GM19438 (cell line): ENCODE measurements around the gene AGBL1.
"Not testable (repeated sequence)": the region's sequence is repeated elsewhere in the genome, so short reads cannot be mapped to it uniquely, and the experiment has no call there.

ENCODE experiments used
- ATAC-seq: cut with Tn5 transposase; IDR thresholded peaks from one replicate; pipeline ENCODE4 v1.9.1; 2021; ENCODE audit warnings: low read depth; ENCODE audit not compliant: unreplicated experiment

AGBL1 gene

DNA sequence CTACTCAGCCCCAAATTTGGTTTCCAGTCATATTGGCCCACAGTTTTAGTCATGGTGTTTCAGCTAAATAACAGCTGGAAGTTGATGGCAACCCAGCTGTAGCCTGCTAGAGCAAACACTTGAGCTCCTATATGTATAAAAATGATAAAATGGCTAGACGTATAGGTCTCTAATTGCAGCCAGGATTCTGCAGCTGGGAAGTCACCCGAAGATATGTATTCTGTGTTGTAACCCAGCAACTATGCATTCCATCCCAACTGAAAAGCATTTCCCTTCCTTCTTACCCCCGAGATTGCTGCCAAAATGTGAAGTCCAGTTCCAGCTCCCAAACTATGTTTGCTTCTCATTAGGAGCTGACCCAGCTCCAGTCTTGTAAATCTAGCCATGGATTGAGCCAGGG lies 408.4 kb downstream of the AGBL1 start:
- ATAC-seq: no peak

DNA sequence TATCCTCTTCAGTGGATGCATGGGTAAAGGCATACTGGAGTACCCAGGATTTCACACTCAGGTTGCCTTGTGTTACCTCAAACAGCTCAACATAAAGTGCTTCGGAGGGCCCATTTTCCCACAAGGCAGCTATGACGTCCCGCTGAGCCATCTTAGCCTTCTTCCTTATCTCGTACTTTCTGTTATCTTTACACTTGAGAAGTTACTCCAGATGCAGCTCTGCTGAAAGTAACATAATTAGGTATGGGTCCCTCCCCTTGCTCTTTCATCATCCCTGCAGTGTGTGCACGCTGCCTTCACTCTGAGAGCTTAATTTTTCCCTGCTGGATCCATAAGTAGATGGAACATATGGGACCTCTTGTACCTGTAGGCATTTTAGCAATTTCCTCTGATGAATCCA lies 410.3 kb downstream of the AGBL1 start:
- no peak for ATAC-seq

DNA sequence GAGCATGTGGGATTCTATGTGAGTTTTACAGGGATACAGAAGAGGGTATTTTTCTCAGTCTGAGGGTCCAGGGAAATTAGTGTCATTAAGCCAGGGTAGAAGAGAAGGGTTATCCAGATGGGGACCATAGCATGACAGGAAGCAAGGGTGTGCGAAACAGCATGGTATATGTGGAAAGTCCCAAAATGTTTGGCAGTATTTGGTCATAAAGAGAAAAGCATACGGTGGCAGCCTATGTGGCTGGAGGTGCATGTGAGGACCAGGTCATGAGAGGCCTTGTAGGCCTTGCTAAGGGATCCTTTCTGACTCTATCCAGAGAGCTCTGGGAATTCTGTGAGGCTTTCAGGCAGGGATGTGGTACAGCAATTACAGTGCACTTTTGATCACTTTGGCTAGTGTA lies 411.4 kb downstream of the AGBL1 start:
- no peak for ATAC-seq

DNA sequence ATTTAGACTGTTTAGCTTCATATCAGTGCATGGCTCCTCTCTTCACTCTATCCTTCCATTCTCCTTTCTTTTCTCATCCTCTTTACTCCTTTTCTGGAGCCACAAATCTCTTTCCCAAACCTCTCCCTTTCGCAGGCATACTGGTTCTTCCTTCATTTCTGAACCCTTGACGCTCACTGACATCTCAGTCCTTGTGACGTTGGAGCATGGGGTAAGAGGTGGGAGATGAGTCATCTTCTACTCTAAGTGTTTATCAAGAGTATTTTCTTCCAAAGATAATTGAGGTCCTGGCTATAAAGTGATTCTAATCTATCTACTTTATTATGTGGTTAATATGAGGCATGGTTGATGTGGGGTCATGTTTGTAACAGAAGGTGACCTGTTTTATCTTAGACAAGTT lies 414.2 kb downstream of the AGBL1 start:
- ATAC-seq: no peak

DNA sequence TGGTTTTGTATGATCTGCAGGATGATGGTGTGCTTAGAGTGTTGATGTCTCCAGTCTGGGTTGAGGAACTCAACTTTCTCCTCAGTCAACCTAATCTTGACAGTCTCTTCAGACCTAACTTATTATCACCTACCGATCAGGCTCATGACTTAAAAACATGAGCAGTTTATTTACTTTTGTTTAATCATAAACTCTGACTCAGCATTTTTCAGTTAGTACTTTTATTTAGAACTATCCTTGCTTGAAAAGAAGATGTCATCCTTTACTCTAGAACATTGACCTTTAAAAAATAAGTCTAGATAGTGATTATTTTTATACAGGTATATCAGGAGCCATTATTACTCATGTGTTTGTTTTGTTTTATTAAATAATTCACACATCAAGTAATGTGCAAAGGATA lies 414.8 kb downstream of the AGBL1 start:
- ATAC-seq: no peak

DNA sequence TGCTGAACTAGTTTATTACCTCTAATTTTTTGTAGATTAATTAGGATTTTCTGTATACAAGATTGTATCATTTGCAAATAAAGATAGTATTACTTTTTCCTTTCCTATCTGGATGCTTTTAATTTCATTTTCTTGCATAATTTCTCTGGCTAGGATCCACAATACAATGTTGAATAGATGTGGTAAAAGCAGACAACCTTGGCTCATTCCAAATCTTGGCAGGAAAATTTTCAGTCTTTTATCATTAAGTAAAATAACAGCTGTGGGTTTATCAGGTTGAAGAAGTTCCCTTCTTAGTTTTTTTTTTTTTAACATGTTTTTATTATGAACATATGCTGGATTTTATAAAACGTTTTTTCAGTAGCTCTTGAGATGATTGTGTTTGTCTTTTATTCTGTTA lies 422.6 kb downstream of the AGBL1 start:
- no peak for ATAC-seq

DNA sequence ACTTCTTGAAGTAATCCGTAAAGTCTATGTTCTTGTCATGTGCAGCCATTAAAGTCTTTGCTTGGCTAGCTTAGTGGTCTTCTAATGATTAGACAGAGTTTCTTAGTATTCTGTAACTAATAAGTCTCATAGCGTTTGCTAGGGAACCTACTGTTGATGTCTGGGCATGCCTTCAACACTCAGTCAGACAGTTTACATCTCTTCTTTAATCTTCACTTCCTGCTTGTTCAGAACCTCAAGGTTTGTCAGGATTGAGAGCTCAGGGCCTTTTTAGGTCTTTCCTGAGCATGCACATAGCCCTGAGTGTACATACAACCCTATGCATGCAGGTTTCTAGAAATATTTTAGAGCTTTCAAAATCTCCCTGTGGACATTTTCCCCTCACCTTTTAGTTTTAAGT lies 426.3 kb downstream of the AGBL1 start:
- no peak for ATAC-seq

DNA sequence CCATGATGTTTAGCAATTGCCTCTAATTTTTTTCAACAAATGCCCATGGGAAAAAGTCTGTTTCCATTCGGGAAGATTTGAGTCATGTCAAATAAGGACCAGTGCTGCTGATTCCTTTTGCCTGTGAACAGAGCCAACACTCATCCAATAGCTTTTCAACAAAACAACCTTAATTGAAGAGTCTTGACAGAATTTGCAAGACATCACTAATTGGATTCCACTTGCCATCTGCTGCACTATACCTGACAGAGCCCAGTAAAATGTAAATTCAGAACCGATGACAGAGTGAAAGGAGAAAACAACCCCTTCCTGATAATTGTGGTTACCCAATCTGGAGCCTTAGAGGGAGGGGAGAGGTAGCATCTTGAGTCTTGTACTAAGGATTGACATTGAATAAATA lies 426.7 kb downstream of the AGBL1 start:
- no peak for ATAC-seq

DNA sequence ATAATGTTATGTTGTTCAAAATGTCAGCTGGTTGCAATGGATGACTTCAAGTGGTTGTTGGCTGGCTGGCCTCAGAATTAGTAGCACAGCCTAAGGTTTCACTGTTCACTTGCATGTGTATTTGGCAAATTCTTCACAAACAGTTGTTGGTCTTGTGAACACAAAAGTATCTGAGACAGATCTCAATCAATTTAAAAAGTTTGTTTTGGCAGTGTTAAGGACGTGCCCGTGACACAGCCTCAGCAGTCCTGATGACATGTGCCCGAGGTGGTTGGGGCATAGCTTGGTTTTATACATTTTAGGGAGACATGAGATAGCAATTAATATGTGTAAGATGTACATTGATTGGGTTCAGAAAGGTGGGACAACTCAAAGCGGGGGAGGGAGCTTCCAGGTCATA lies 436.0 kb downstream of the AGBL1 start:
- ATAC-seq: no peak

DNA sequence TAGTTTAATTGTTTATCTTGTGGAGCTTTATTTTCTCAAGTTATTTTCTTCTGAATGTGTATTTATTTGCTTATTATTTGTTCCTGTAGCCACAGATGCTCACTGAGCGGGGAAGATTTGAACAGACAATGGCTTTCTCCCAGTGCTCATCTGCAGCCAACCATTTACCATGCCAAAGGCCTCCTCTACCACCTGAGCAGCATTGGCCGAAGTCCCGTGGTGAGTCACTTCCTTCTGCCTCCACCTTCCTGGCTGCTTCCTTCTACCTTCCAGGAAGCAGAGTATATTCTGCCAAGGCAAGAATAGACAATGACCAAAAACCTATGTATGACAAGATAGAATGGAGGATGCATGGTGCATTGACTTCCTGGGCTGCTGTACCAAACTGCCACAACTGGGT lies 443.1 kb downstream of the AGBL1 start:
- ATAC-seq: no peak

DNA sequence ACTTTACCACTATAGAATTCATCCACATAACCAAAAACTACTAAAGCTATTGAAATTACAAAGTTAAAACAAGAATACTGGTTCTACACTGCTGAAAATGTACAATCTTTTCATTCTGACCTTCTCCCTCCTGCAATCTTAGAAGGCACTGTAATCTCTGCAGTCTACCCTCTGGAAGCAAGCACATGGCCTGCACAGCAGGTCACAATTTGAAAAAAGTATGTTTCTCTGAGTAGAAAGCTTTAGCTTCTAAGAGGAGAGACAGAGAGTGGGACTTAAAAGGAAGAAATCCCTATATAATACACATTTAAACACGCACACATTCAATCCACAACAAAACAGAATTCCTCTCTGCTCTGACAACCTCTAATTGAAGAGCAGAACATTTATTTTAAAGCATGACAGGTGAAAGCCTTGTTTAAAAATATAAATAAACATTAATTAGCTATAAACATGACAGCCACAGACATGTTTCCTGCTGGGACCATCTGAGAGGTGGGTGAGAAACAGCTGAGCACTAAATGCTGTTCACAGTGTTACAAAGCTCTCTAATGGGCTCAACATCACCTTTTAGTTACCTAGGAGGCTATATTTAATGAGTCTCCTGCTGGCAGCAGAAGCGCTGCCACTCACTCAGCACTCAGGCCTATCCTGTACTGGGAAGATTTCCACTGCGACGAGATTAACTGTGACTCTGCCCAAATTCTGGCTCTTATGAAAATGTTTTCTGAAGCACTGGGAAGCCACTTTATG lies 447.4 kb downstream of the AGBL1 start:
- no peak for ATAC-seq

DNA sequence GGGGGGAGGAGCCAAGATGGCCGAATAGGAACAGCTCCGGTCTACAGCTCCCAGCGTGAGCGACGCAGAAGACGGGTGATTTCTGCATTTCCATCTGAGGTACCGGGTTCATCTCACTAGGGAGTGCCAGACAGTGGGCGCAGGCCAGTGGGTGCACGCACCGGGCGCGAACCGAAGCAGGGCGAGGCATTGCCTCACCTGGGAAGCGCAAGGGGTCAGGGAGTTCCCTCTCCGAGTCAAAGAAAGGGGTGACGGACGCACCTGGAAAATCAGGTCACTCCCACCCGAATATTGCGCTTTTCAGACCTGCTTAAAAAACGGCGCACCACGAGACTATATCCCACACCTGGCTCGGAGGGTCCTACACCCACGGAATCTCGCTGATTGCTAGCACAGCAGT lies 448.4 kb downstream of the AGBL1 start:
- not testable (repeated sequence) for ATAC-seq

DNA sequence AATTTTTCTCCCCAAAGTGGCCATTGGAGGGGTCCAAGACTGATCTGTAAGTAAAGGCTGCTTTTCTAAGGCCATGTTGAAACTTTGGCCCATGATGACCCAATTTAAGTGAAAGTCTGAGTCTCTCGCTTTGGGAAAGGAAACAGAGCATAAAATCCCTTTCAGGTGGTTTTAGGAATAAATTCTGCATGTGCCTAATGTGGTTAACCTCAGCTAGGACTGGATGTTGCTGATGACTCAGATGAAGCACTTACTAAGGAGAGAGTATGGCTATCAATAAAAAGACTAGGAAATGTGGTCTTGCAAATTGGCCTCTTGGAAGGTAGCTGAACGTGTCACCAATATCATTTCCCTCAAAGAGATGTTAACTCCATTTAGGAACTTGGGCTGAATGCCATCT lies 458.5 kb downstream of the AGBL1 start:
- ATAC-seq: no peak

DNA sequence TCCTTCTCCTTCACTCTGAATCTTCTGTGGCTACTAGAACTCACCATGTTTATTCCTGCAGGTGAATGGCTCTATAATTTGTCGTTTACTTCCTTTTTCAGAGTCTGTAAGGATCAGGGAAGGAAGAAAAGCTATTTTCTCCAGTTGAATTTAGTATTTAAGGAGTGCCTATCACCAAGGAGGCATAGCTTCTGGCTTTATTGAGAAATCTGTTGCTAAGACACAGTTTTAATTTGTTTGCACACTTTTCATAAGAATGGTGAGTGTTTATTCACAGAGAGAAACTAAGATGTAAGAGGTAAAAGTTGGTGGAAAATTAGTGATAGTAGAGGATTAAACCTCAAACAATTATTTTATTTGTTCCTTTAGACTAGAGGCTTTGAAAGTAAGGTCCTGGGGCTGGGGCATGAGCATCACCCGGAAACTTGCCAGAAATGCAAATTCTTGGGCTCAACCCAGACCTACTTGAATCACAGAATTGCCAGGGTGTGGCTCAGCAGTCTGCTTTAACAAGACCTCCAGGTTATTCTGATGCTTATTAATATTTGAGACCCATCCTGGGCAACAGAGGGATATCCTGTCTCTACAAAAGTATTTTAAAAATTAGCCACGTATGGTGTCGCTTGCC lies 461.3 kb downstream of the AGBL1 start:
- ATAC-seq: no peak

DNA sequence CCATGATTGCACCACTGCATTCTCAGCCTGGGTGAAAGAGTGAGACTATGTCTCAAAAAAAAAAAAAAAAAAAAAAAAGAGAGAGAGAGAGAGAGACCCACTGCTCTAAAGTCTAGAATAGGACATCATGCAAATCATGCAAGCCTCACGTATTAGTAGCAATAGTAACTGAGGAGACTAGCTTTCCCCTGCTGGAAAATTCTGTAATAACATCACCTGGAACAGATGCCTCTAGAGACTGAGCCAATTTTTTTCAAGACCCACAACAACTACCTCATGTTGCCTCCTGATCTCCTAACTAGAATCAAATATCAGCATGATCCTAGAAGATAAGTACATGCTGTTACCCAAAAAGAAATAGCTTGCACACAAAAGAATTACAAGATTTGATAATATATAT lies 461.9 kb downstream of the AGBL1 start:
- ATAC-seq: no peak

DNA sequence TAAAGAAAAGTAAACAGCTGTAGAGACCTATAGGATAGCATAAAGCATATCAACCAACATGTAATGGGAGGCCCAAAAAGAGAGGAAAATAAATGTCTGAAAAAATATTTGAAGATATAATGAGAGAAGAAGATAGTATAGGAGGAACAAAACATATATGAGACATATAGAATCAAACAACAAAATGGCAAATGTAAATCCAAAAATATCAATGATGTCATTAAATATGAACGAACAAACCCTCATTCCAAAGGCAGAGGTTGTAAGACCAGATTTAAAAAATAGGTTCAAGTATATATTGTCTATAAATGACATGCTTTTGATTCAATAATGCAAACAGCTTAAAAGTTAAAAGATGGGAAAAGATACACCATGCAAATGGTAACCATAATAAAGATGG lies 470.4 kb downstream of the AGBL1 start:
- ATAC-seq: no peak

DNA sequence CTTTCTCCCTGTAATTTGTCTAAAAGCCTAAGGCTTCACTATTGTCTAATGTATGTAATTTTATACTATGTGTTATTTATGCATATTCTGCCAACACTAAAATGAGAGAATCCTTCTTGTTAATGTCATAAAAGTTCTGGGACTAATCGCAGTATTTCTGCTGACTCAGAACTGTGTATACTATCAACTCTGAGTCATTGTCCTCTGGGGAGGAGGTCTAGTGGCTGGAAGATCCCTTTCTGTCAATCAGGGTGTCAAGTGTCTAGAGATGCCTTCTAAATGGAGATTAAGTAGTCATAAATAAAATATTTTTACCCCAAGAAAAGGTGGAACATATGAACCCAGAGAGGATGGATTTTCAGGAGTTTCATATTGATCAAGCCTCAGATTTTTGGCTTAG lies 473.4 kb downstream of the AGBL1 start:
- no peak for ATAC-seq

DNA sequence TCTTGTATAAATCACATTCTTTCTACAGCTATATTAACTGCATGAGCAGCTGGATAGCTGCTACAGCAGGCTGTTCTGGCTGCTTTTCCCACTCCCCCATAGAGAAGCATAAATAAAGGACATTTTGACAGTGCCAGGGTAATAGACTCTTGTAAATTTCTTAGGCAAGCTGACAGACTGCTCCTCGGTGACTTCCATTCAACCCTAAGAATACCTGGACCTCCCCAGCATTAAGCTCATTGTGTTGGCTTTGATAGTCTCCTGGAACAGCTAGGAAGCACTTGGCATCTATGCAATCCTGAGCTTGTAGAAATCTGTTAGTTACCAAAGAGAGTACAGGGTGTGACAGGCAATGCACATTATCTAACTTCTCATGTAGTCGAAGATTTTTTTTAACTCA lies 475.4 kb downstream of the AGBL1 start:
- no peak for ATAC-seq

DNA sequence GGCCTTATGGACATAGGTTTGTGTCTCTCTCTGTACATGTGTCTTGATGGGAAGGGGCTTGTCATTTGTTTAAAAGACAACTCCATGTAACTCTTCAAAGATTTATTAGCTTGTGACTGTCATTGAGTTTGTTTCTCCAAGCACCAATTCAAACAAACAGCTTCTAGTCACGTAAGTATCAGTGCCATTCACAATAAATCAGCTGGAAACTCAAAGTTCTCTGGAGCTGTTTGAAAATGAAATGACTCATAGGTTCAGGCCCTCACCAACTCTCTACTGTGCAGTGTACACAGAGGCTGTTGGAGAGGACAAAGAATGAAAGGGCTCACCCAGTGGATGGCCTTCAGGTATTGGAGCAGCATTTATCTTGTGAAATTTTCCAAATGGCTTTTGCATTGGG lies 476.3 kb downstream of the AGBL1 start:
- ATAC-seq: no peak

DNA sequence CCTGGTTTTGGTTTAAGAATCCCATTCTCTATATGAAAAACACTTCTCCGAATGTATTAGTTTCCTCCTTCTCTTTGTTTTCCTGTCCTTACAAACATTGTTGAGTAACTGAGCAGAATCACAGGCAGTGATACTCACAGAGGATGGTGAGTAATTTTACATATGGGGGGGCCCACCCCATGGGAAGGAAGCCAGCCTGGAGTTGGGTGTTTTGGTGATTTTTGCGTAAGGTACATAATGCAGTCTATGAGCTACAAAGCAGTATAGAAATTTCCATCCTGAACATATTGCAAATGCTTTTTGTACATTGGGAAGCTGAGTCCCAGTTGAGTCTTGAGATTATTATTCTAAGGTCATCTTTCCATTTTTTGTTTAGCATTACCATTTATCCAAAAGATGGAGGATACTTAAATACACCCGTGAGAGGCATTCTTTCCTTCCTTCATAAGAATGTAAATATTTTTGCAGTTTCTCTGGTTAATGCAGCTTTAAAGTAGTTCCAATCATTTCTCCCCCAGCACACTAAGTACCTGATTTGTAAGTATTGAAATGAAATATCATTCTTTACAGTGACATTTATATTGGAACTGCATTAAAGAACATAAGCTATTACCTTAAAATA lies 476.8 kb downstream of the AGBL1 start:
- no peak for ATAC-seq

DNA sequence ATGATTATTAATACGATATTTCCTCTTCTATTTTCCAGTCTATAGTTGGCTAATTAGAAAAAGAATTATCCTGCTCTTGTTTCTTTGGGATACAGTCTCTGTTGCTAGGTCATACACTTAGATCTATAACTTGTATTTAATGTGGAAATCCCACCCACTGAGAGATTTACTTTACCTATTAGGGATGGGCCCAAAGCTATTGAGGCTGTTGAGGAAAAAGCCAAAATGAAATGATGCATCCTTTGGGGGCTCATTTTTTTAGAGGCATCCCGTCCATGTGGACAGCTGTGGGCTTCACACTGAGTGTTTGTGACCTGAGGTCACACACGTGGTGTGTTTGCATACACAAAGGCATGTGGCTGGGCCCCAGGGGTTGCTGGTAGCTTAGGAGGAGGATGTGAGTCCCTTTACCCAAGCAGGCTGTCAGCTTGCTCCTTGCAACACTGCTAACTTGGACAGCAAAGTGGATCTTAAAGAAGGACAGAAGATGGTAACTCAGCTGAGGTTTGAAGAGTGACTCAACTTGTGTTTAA lies 477.4 kb downstream of the AGBL1 start:
- ATAC-seq: no peak

DNA sequence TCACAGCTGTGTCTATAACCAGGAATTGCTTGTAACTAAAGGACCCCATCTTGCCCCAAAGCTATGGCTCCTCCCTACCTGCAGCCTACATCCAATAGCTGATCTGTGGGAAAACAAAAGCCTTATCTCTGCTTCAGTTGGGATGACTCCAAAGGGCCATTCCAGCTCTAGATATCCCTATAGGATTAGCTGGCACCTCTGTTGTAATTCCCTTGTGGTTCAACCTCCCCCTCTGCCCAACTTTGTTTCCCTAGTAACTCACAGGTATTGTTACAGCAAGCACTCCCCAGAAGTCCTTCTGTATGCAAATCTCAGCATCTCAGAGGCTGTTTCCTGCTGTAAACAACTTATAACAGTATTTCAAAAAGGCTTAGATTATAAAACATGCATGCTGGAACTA lies 478.6 kb downstream of the AGBL1 start:
- ATAC-seq: no peak
